Progenitor cell of endocrine pancreas (in vitro differentiated cells): Measurements from ENCODE around the gene FRMD4B. TPM values are rescaled to one million over a fixed set of nuclear protein-coding genes. Genes with fewer than 3 reads are reported as not detected.
A peak's percentile ranks its signal among the peaks of the same experiment; 100 is the strongest.

ENCODE experiments used
- DNase-seq: peaks from one replicate; pipeline ENCODE4 v3.0.0; 2021; ENCODE audit warnings: low spot score; ENCODE audit not compliant: unreplicated experiment
- H3K27ac Mint-ChIP-seq: 2 replicates; pipeline ENCODE4 v1.8.0; 2021; ENCODE audit warnings: mild to moderate bottlenecking, moderate library complexity, mixed read lengths
- H3K27me3 Mint-ChIP-seq: 2 replicates; pipeline ENCODE4 v1.8.0; 2021; ENCODE audit warnings: mixed read lengths
- H3K36me3 Mint-ChIP-seq: 2 replicates; pipeline ENCODE4 v1.8.0; 2022; ENCODE audit warnings: mixed read lengths; ENCODE audit not compliant: insufficient read depth
- H3K4me1 Mint-ChIP-seq: 2 replicates; pipeline ENCODE4 v1.8.0; 2021; ENCODE audit warnings: low read depth, mixed read lengths
- H3K4me3 Mint-ChIP-seq: 2 replicates; pipeline ENCODE4 v1.8.0; 2021; ENCODE audit warnings: low read depth, mild to moderate bottlenecking, moderate library complexity, mixed read lengths
- H3K9me3 Mint-ChIP-seq: 2 replicates; pipeline ENCODE4 v1.8.0; 2021; ENCODE audit warnings: low read depth, mixed read lengths
- total RNA-seq: library from RNA; stranded (reverse); gene quantifications from 2 replicates; pipeline ENCODE4 v1.2.1, GENCODE V29; 2021
- TF ChIP-seq, protein P1 (sequence below): fragments of 200-600 bp; sonication (generic); IDR thresholded peaks from one replicate; pipeline ENCODE4 v1.5.0; 2021; ENCODE audit warnings: antibody characterized with exemption, mild to moderate bottlenecking; ENCODE audit not compliant: unreplicated experiment

FRMD4B gene
- total RNA-seq, 1 donor from 2014 or later = 41.6 TPM

DNA sequence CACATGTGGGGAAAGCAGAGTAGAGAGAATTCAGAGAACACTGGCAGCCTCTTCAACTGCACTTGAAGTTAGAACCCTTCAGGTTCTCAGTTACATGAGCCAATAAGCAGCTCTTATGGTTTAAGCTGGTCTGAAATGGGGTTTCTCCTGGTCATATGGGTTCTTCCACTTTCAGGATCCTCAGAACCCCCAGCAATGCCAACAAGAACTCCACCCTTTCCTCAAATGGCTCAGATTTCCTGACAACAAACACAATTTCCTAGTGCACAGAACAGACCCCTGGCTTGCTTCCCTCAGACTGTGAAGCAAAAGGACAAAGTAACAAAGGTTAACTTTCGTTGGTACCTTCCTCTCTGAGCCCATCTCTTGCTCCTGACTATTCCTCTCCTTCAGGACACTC lies 23.9 kb upstream of the FRMD4B start:
- no peaks in the 10 kb centered on the region for H3K27me3 Mint-ChIP-seq
- peaks cover 13% of the 10 kb centered on the region for H3K4me1 Mint-ChIP-seq
- no peak overlapping the region for H3K4me3 Mint-ChIP-seq
- no peak for DNase-seq
- H3K36me3 Mint-ChIP-seq = peaks cover 10% of the 10 kb centered on the region
- TF ChIP-seq, protein P1, sequence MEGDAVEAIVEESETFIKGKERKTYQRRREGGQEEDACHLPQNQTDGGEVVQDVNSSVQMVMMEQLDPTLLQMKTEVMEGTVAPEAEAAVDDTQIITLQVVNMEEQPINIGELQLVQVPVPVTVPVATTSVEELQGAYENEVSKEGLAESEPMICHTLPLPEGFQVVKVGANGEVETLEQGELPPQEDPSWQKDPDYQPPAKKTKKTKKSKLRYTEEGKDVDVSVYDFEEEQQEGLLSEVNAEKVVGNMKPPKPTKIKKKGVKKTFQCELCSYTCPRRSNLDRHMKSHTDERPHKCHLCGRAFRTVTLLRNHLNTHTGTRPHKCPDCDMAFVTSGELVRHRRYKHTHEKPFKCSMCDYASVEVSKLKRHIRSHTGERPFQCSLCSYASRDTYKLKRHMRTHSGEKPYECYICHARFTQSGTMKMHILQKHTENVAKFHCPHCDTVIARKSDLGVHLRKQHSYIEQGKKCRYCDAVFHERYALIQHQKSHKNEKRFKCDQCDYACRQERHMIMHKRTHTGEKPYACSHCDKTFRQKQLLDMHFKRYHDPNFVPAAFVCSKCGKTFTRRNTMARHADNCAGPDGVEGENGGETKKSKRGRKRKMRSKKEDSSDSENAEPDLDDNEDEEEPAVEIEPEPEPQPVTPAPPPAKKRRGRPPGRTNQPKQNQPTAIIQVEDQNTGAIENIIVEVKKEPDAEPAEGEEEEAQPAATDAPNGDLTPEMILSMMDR = no peak
- H3K9me3 Mint-ChIP-seq = peaks cover 5% of the 10 kb centered on the region
- H3K27ac Mint-ChIP-seq = no peak overlapping the region

DNA sequence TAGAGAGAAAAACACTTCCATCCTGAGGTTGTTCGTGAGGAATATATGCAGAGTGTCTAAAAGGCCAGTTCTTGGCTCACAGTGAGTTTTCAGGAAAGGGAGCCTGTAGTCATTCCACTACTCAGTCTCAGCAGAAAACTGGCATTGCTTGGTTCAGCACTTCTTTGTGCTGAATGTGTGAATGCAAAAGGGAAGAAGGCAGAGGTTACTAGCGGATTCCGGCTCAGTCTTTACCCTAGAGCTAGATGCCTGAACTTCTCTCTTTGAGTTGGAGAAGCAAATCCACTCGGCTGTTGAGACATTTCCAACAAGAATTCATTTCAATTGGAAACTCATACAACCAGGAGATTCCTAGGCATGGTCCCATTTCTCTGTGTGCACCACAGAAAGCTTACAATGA lies 23.1 kb upstream of the FRMD4B start:
- Mint-ChIP-seq H3K4me3 (no peak overlapping the region), H3K27me3 (no peaks in the 10 kb centered on the region)
- no peak for DNase-seq

GRCh38 chr3:69408542-69408941 lies 22.7 kb upstream of the FRMD4B start:
- no peak for DNase-seq
- H3K9me3 Mint-ChIP-seq = peaks cover 5% of the 10 kb centered on the region
- no peak overlapping the region for H3K4me3 Mint-ChIP-seq
- TF ChIP-seq, protein P1 = no peak
- peak overlapping the region; percentile 9 for H3K27ac Mint-ChIP-seq
- H3K27me3 Mint-ChIP-seq = no peaks in the 10 kb centered on the region
- peaks cover 13% of the 10 kb centered on the region for H3K4me1 Mint-ChIP-seq
- H3K36me3 Mint-ChIP-seq = peaks cover 12% of the 10 kb centered on the region

More for the DNA sequence above, 23.1 kb upstream of the FRMD4B start:
- H3K4me1 Mint-ChIP-seq = peaks cover 13% of the 10 kb centered on the region
- H3K9me3 Mint-ChIP-seq = peaks cover 5% of the 10 kb centered on the region
- TF ChIP-seq, protein P1 = no peak
- H3K36me3 Mint-ChIP-seq = peaks cover 12% of the 10 kb centered on the region
- H3K27ac Mint-ChIP-seq = no peak overlapping the region

DNA sequence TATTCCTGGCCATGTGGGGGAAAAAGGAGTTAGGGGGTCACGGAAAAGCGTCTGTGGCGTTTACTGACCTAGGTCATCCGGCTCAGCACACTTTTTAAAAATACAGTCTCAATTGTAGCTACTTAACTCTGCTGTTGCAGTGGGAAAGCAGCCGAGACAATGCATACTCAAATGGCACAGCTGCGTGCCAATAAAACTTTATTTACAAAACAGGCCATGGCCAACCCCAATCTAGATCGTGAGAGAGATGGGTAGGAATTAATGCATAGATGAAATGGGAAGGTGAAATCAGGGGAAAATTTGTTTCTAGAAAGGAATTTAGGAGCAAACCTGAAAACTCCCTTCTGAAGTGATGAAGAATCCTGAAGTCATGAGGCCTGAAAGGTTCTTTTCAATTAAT lies 22.0 kb upstream of the FRMD4B start:
- Mint-ChIP-seq H3K9me3 (peaks cover 5% of the 10 kb centered on the region), H3K27ac (peak overlapping the region; percentile 9), H3K36me3 (peaks cover 12% of the 10 kb centered on the region), H3K4me3 (no peak overlapping the region), H3K4me1 (peaks cover 13% of the 10 kb centered on the region), H3K27me3 (no peaks in the 10 kb centered on the region)
- no peak for DNase-seq
- TF ChIP-seq, protein P1 = no peak

GRCh38 chr3:69406163-69406562 lies 20.3 kb upstream of the FRMD4B start:
- DNase-seq = no peak
- Mint-ChIP-seq H3K4me1 (peaks cover 11% of the 10 kb centered on the region), H3K4me3 (no peak overlapping the region), H3K9me3 (peaks cover 5% of the 10 kb centered on the region), H3K27ac (no peak overlapping the region), H3K27me3 (no peaks in the 10 kb centered on the region), H3K36me3 (peaks cover 12% of the 10 kb centered on the region)
- TF ChIP-seq, protein P1 = no peak
